CD4-positive, alpha-beta T cell treated with Interleukin-6 at 100 ng/mL for 8 hours (primary cell): ENCODE results near the gene CALCOCO2.
A peak's percentile ranks its signal among the peaks of the same experiment; 100 is the strongest.

Source experiments
- DNase-seq: peaks from one replicate; pipeline ENCODE4 v3.0.0-alpha.2; 2020; ENCODE audit warnings: mixed read lengths, low spot score

The CALCOCO2 gene

GRCh38 chr17:48873696-48874443 is 43.0 kb downstream of the CALCOCO2 start:
- DNase-seq, result no peak

GRCh38 chr17:48878920-48879898 is 48.4 kb downstream of the CALCOCO2 start:
- peak; percentile 69 for DNase-seq

GRCh38 chr17:48882272-48882671 is 51.4 kb downstream of the CALCOCO2 start:
- no peak for DNase-seq

GRCh38 chr17:48883171-48883570 is 52.3 kb downstream of the CALCOCO2 start:
- no peak for DNase-seq

GRCh38 chr17:48890086-48890485 is 59.3 kb downstream of the CALCOCO2 start:
- no peak for DNase-seq

GRCh38 chr17:48892940-48893645 is 62.3 kb downstream of the CALCOCO2 start:
- no peak for DNase-seq

- DNase-seq, result no peak
These were observed 63.0 kb downstream of the CALCOCO2 start for GRCh38 chr17:48893646-48894508.

GRCh38 chr17:48894886-48895285 is 64.1 kb downstream of the CALCOCO2 start:
- DNase-seq, result no peak

- DNase-seq, result no peak
These were observed 70.4 kb downstream of the CALCOCO2 start for GRCh38 chr17:48901241-48901640.

- DNase-seq, result no peak
These were observed 72.6 kb downstream of the CALCOCO2 start for GRCh38 chr17:48903401-48903800.

GRCh38 chr17:48904428-48904827 is 73.6 kb downstream of the CALCOCO2 start:
- DNase-seq, result no peak

- no peak for DNase-seq
These were observed 75.2 kb downstream of the CALCOCO2 start for GRCh38 chr17:48905987-48906515.

GRCh38 chr17:48907713-48908046 is 76.8 kb downstream of the CALCOCO2 start:
- DNase-seq, result peak; percentile 3

GRCh38 chr17:48908047-48908843 is 77.4 kb downstream of the CALCOCO2 start, which contains the start of gene UBE2Z:
Gene UBE2Z (plus strand): TSS chr17:48908407. CDS start chr17:48908504, 97 bp downstream.
- peak; percentile 95 for DNase-seq

- DNase-seq, result peak; percentile 84
These were observed 78.1 kb downstream of the CALCOCO2 start for GRCh38 chr17:48908853-48909394.

- DNase-seq, result no peak
These were observed 78.9 kb downstream of the CALCOCO2 start for GRCh38 chr17:48909783-48910182.

GRCh38 chr17:48910370-48910769 is 79.5 kb downstream of the CALCOCO2 start:
- DNase-seq, result no peak

GRCh38 chr17:48912476-48912875 is 81.6 kb downstream of the CALCOCO2 start:
- no peak for DNase-seq
